Measurements from ENCODE around the gene SNX22. TPM values are rescaled to one million over a fixed set of nuclear protein-coding genes. Genes with fewer than 3 reads are reported as not detected.

Gene SNX22
- total RNA-seq, 1 donor from 2014 or later: 14.5 TPM

GRCh38 chr15:64156652-64157331 is 5.3 kb downstream of the SNX22 start:
- DNase-seq: no peak

- DNase-seq: no peak
These were observed 6.1 kb downstream of the SNX22 start for GRCh38 chr15:64157599-64158125.

- DNase-seq: no peak
These were observed 7.0 kb downstream of the SNX22 start for GRCh38 chr15:64158363-64159134.

GRCh38 chr15:64161688-64162477 is 10.4 kb downstream of the SNX22 start:
- no peak for DNase-seq

- no peak for DNase-seq
These were observed 10.9 kb downstream of the SNX22 start for GRCh38 chr15:64162478-64162868.

GRCh38 chr15:64162869-64163658 is 11.5 kb downstream of the SNX22 start, which contains the start of gene PPIB:
Gene PPIB, minus strand, starts transcription at chr15:64163022. Its CDS starts 36 bp downstream, at chr15:64162986.
- DNase-seq: peak; percentile 98

- no peak for DNase-seq
These were observed 12.3 kb downstream of the SNX22 start for GRCh38 chr15:64163659-64164362.

GRCh38 chr15:64164436-64164835 is 12.9 kb downstream of the SNX22 start:
- no peak for DNase-seq

- no peak for DNase-seq
These were observed 14.8 kb downstream of the SNX22 start for GRCh38 chr15:64166102-64166890.

GRCh38 chr15:64180235-64180824 is 28.8 kb downstream of the SNX22 start:
- DNase-seq: no peak

GRCh38 chr15:64182859-64183370 is 31.4 kb downstream of the SNX22 start:
- DNase-seq: no peak

- DNase-seq: no peak
These were observed 33.8 kb downstream of the SNX22 start for GRCh38 chr15:64185146-64185911.

- DNase-seq: no peak
These were observed 36.1 kb downstream of the SNX22 start for GRCh38 chr15:64187396-64188191.

- DNase-seq: no peak
These were observed 40.7 kb downstream of the SNX22 start for GRCh38 chr15:64191971-64192830.

GRCh38 chr15:64193971-64194370 is 42.4 kb downstream of the SNX22 start:
- no peak for DNase-seq

GRCh38 chr15:64197425-64197824 is 45.9 kb downstream of the SNX22 start:
- no peak for DNase-seq

- DNase-seq: no peak
These were observed 53.7 kb downstream of the SNX22 start for GRCh38 chr15:64205202-64205601.
